CD4-positive, alpha-beta T cell (primary cell): ENCODE measurements around the gene U2AF1L4. TPM values are rescaled to one million over a fixed set of nuclear protein-coding genes. Genes with fewer than 3 reads are reported as not detected.

Source experiments
- ATAC-seq: fragments of 200-7000 bp; cut with Tn5 transposase; one replicate; pipeline ENCODE4 v1.10.0; 2022; ENCODE audit warnings: mild to moderate bottlenecking; ENCODE audit not compliant: poor library complexity
- CTCF ChIA-PET: fragments of 350-600 bp; sonication (Branson Sonifier 250); formaldehyde crosslinking; loops from one replicate; lab custom pipeline; 2021; ENCODE audit warnings: antibody characterized with exemption, inconsistent platforms; lab: Charles Lee
- POLR2A ChIA-PET: fragments of 350-600 bp; sonication (Branson Sonifier 250); formaldehyde crosslinking; loops from one replicate; lab custom pipeline; 2021; ENCODE audit warnings: antibody characterized with exemption, inconsistent platforms; lab: Charles Lee
- DNase-seq, 14 experiments: peaks; one replicate each; pipeline ENCODE4 v3.0.0-alpha.2; 2013 to 2020; ENCODE audit warnings: mixed read lengths in 2 of 14
- H3K27ac ChIP-seq, 2 donors: one replicate each; pipeline versions ENCODE4 v1.5.1 to v1.7.0; 2013; ENCODE audit warnings: low read length in 2 of 2, low read depth in 1 of 2, mild to moderate bottlenecking in 1 of 2
- H3K27me3 ChIP-seq, 2 experiments: 1 replicate in 1 of 2; 2 replicates in 1 of 2; pipeline versions ENCODE4 v1.6.1 to v1.7.0; 2013; ENCODE audit warnings: low read length in 2 of 2, control low read depth in 1 of 2, mild to moderate bottlenecking in 1 of 2, moderate library complexity in 1 of 2; ENCODE audit not compliant: insufficient read depth in 2 of 2, control insufficient read depth in 1 of 2
- H3K36me3 ChIP-seq: one replicate; pipeline ENCODE4 v1.6.1; 2013; ENCODE audit warnings: low read length, control low read depth; ENCODE audit not compliant: insufficient read depth
- H3K4me1 ChIP-seq: one replicate; pipeline ENCODE4 v1.6.1; 2013; ENCODE audit warnings: low read length, control low read depth; ENCODE audit not compliant: insufficient read depth
- H3K4me3 ChIP-seq: one replicate; pipeline ENCODE4 v1.5.1; 2013; ENCODE audit warnings: mild to moderate bottlenecking, low read length, moderate library complexity
- H3K9me3 ChIP-seq, 2 experiments: 1 replicate in 1 of 2; 2 replicates in 1 of 2; pipeline versions ENCODE4 v1.6.1 to v1.7.0; 2013; ENCODE audit warnings: low read length in 2 of 2, mild to moderate bottlenecking in 2 of 2, control low read depth in 1 of 2, moderate library complexity in 1 of 2; ENCODE audit not compliant: control insufficient read depth in 1 of 2, insufficient read depth in 1 of 2
- H3K27ac Mint-ChIP-seq: one replicate; pipeline ENCODE4 v1.8.0; 2020; ENCODE audit warnings: mixed read lengths
- H3K27me3 Mint-ChIP-seq: one replicate; pipeline ENCODE4 v1.8.0; 2021; ENCODE audit warnings: mixed read lengths
- H3K36me3 Mint-ChIP-seq: one replicate; pipeline ENCODE4 v1.8.0; 2021; ENCODE audit warnings: low read depth, mixed read lengths
- H3K4me1 Mint-ChIP-seq: one replicate; pipeline ENCODE4 v1.8.0; 2021; ENCODE audit warnings: low read depth, mixed read lengths
- H3K4me3 Mint-ChIP-seq: one replicate; pipeline ENCODE4 v1.8.0; 2020; ENCODE audit warnings: mild to moderate bottlenecking, mixed read lengths
- H3K9me3 Mint-ChIP-seq: one replicate; pipeline ENCODE4 v1.8.0; 2020; ENCODE audit warnings: mixed read lengths
- intact Hi-C, 2 experiments: fragments of 100-400 bp; cut with DNase I in 1 of 2; cut with micrococcal nuclease in 1 of 2; formaldehyde crosslinking; loops; one replicate each; pipeline versions ENCODE4 v1.15.1 to v1.9.0; 2023 to 2025; cut with DNase I, micrococcal nuclease
- total RNA-seq, 174 experiments: library from RNA in 2 of 174; stranded (reverse) in 2 of 174; gene quantifications; one replicate each; pipeline ENCODE4 v1.2.3 and lab custom pipeline; 2021 to 2026
- TF ChIP-seq, protein P1 (sequence below): fragments of 200-600 bp; IDR thresholded peaks from one replicate; pipeline ENCODE4 v1.8.0; 2022; ENCODE audit warnings: antibody characterized with exemption, mild to moderate bottlenecking

U2AF1L4 gene
- total RNA-seq, 2 experiments from 2014 or later = 74.6 to 85.8 TPM

GRCh38 chr19:35713904-35714495 lies 31.2 kb downstream of the U2AF1L4 start:
- no peaks in the 10 kb centered on the region for H3K27me3 Mint-ChIP-seq
- Histone ChIP-seq H3K4me1 (peaks cover 80% of the 10 kb centered on the region), H3K27me3 (no peaks in the 10 kb centered on the region), H3K4me3 (peak overlapping the region; percentile 9), H3K9me3 (no peaks in the 10 kb centered on the region), H3K36me3 (no peaks in the 10 kb centered on the region), H3K27ac (no peak overlapping the region)
- H3K36me3 Mint-ChIP-seq = peaks cover 11% of the 10 kb centered on the region
- ChIA-PET POLR2A (interaction anchor here (1.2 to 6.3 kb wide), 3 partner anchors 12 to 31 kb away, joined by 3 to 63 read pairs (median 6); partner anchors contain the start of genes PSENEN and U2AF1L4), CTCF (no interaction called here)
- intact Hi-C loops = loop anchor here (1.0 to 10.0 kb wide), 2 partner anchors 12 to 449 kb away; partner anchors contain the start of gene USF2 (in 1 of the 2)
- TF ChIP-seq, protein P1, sequence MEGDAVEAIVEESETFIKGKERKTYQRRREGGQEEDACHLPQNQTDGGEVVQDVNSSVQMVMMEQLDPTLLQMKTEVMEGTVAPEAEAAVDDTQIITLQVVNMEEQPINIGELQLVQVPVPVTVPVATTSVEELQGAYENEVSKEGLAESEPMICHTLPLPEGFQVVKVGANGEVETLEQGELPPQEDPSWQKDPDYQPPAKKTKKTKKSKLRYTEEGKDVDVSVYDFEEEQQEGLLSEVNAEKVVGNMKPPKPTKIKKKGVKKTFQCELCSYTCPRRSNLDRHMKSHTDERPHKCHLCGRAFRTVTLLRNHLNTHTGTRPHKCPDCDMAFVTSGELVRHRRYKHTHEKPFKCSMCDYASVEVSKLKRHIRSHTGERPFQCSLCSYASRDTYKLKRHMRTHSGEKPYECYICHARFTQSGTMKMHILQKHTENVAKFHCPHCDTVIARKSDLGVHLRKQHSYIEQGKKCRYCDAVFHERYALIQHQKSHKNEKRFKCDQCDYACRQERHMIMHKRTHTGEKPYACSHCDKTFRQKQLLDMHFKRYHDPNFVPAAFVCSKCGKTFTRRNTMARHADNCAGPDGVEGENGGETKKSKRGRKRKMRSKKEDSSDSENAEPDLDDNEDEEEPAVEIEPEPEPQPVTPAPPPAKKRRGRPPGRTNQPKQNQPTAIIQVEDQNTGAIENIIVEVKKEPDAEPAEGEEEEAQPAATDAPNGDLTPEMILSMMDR = no peak
- peak overlapping the region; percentile 89 for H3K27ac Mint-ChIP-seq
- H3K9me3 Mint-ChIP-seq = no peaks in the 10 kb centered on the region
- H3K4me3 Mint-ChIP-seq = peak overlapping the region; percentile 83
- ATAC-seq (no peak), DNase-seq (no peak)
- H3K4me1 Mint-ChIP-seq = peaks cover 66% of the 10 kb centered on the region

DNA sequence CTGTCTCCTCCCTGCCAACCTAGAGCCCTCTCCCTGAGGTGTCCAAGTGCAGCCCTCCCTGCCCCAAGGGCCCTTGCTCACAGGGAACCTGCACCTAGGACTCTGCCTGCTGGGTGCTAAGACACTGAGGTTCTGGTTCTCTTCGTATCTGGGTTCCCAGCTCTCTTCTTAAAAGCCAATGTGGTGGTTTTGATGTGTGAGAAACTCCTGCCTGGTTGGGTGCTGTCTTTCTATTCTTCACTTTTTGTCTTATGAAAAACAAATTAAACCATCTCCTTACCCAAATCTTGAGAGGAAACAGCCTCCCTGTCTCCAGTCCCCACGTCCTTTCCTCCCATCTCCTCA lies 31.7 kb downstream of the U2AF1L4 start:
- Mint-ChIP-seq H3K27ac (peak overlapping the region; percentile 89), H3K4me1 (peaks cover 61% of the 10 kb centered on the region), H3K27me3 (no peaks in the 10 kb centered on the region), H3K9me3 (no peaks in the 10 kb centered on the region), H3K36me3 (peaks cover 11% of the 10 kb centered on the region), H3K4me3 (peak overlapping the region; percentile 83)
- TF ChIP-seq, protein P1 = no peak
- H3K4me3 ChIP-seq = peak overlapping the region; percentile 9
- H3K4me1 ChIP-seq = peaks cover 75% of the 10 kb centered on the region
- ATAC-seq (no peak), DNase-seq (peak in 2 of 14 experiments; percentile 37 to 64)
- ChIA-PET CTCF (interaction anchor here (1.4 kb wide), 1 partner anchor 21 kb away, joined by 3 read pairs; no protein-coding TSS in a partner anchor), POLR2A (interaction anchor here (1.2 to 6.3 kb wide), 4 partner anchors 11 to 32 kb away, joined by 3 to 63 read pairs (median 6); partner anchors contain the start of genes IGFLR1, PSENEN and U2AF1L4)
- intact Hi-C loops = loop anchor here (1.0 to 10.0 kb wide), 2 partner anchors 11 to 449 kb away; partner anchors contain the start of gene USF2 (in 1 of the 2)
- H3K27ac ChIP-seq = peak overlapping the region in 1 of 2 donors; percentile 32
- no peaks in the 10 kb centered on the region for H3K27me3 ChIP-seq
- no peaks in the 10 kb centered on the region for H3K9me3 ChIP-seq
- no peaks in the 10 kb centered on the region for H3K36me3 ChIP-seq

GRCh38 chr19:35712567-35713505 lies 32.4 kb downstream of the U2AF1L4 start:
- peak; percentile 24 for ATAC-seq
- H3K4me1 Mint-ChIP-seq = peaks cover 61% of the 10 kb centered on the region
- no peaks in the 10 kb centered on the region for H3K9me3 Mint-ChIP-seq
- Histone ChIP-seq H3K4me1 (peaks cover 72% of the 10 kb centered on the region), H3K9me3 (no peaks in the 10 kb centered on the region), H3K36me3 (no peaks in the 10 kb centered on the region), H3K27ac (peak overlapping the region in 1 of 2 donors; percentile 32), H3K27me3 (no peaks in the 10 kb centered on the region), H3K4me3 (peak overlapping the region; percentile 9)
- TF ChIP-seq, protein P1 = no peak
- peaks cover 11% of the 10 kb centered on the region for H3K36me3 Mint-ChIP-seq
- CTCF ChIA-PET = interaction anchor here (0.5 to 1.4 kb wide), 4 partner anchors 11 to 239 kb away, joined by 3 to 4 read pairs (median 3); partner anchors contain the start of gene IGFLR1
- H3K27ac Mint-ChIP-seq = peak overlapping the region; percentile 89
- H3K4me3 Mint-ChIP-seq = peak overlapping the region; percentile 83
- intact Hi-C loops = loop anchor here (1.0 to 10.0 kb wide), 2 partner anchors 11 to 448 kb away; partner anchors contain the start of gene USF2 (in 1 of the 2)
- H3K27me3 Mint-ChIP-seq = no peaks in the 10 kb centered on the region
- DNase-seq = peak in 7 of 14 experiments; percentile 15 to 80 (median 43)
- POLR2A ChIA-PET = interaction anchor here (1.2 to 6.3 kb wide), 3 partner anchors 11 to 32 kb away, joined by 5 to 63 read pairs (median 6); partner anchors contain the start of genes IGFLR1, PSENEN and U2AF1L4
